Measurements from ENCODE around the gene RNF4. TPM values are rescaled to one million over a fixed set of nuclear protein-coding genes. Genes with fewer than 3 reads are reported as not detected.

The RNF4 gene
- total RNA-seq, 2 donors from 2014 or later: 45.6 to 47.4 TPM

- no peak for ATAC-seq
- intact Hi-C loops (cut with DNase I, micrococcal nuclease): no loop called here
- no peak for DNase-seq
Observed at GRCh38 chr4:2478229-2478628, 9.3 kb downstream of the RNF4 start.

- ATAC-seq (no peak), DNase-seq (no peak)
- intact Hi-C loops (cut with DNase I, micrococcal nuclease): no loop called here
Observed at GRCh38 chr4:2480649-2481048, 11.7 kb downstream of the RNF4 start.

- intact Hi-C loops (cut with DNase I, micrococcal nuclease): no loop called here
- DNase-seq (no peak), ATAC-seq (no peak)
Observed at GRCh38 chr4:2482192-2482591, 13.3 kb downstream of the RNF4 start.

- intact Hi-C loops (cut with DNase I, micrococcal nuclease): no loop called here
- peak; percentile 56 for ATAC-seq
- DNase-seq: peak; percentile 54 to 61
Observed at GRCh38 chr4:2482693-2483092, 13.8 kb downstream of the RNF4 start.

- ATAC-seq (no peak), DNase-seq (no peak)
- intact Hi-C loops (cut with DNase I, micrococcal nuclease): no loop called here
Observed at GRCh38 chr4:2483237-2483636, 14.3 kb downstream of the RNF4 start.

- ATAC-seq (no peak), DNase-seq (no peak)
- intact Hi-C loops (cut with DNase I, micrococcal nuclease): no loop called here
Observed at GRCh38 chr4:2484185-2484584, 15.3 kb downstream of the RNF4 start.

GRCh38 chr4:2484993-2485392, 16.1 kb downstream of the RNF4 start:
- ATAC-seq (peak; percentile 89), DNase-seq (peak; percentile 82 to 85)
- intact Hi-C loops (cut with DNase I, micrococcal nuclease): no loop called here

GRCh38 chr4:2485956-2486355, 17.1 kb downstream of the RNF4 start:
- ATAC-seq (no peak), DNase-seq (no peak)
- intact Hi-C loops (cut with DNase I, micrococcal nuclease): no loop called here

GRCh38 chr4:2486981-2487380, 18.1 kb downstream of the RNF4 start:
- ATAC-seq: no peak
- no peak for DNase-seq
- intact Hi-C loops (cut with DNase I, micrococcal nuclease): no loop called here

GRCh38 chr4:2487632-2488031, 18.7 kb downstream of the RNF4 start:
- DNase-seq (no peak), ATAC-seq (no peak)
- intact Hi-C loops (cut with DNase I, micrococcal nuclease): no loop called here

GRCh38 chr4:2489081-2489805, 20.3 kb downstream of the RNF4 start:
- ATAC-seq: no peak
- intact Hi-C loops (cut with DNase I, micrococcal nuclease): no loop called here

GRCh38 chr4:2489841-2490552, 21.1 kb downstream of the RNF4 start:
- ATAC-seq (no peak), DNase-seq (no peak)
- intact Hi-C loops (cut with DNase I, micrococcal nuclease): no loop called here

More at GRCh38 chr4:2489081-2489805, 20.3 kb downstream of the RNF4 start:
- no peak for DNase-seq

GRCh38 chr4:2492970-2493369, 24.1 kb downstream of the RNF4 start:
- no peak for ATAC-seq
- intact Hi-C loops (cut with DNase I, micrococcal nuclease): no loop called here

GRCh38 chr4:2494992-2495391, 26.1 kb downstream of the RNF4 start:
- intact Hi-C loops (cut with DNase I, micrococcal nuclease): no loop called here
- ATAC-seq: no peak
- DNase-seq: no peak

More at GRCh38 chr4:2492970-2493369, 24.1 kb downstream of the RNF4 start:
- no peak for DNase-seq

GRCh38 chr4:2497324-2497723, 28.4 kb downstream of the RNF4 start:
- no peak for DNase-seq
- no peak for ATAC-seq
- intact Hi-C loops (cut with DNase I, micrococcal nuclease): no loop called here

GRCh38 chr4:2497931-2498330, 29.0 kb downstream of the RNF4 start:
- intact Hi-C loops (cut with DNase I, micrococcal nuclease): no loop called here
- peak; percentile 36 for ATAC-seq
- no peak for DNase-seq

- DNase-seq (no peak), ATAC-seq (no peak)
- intact Hi-C loops (cut with DNase I, micrococcal nuclease): no loop called here
Observed at GRCh38 chr4:2500547-2500946, 31.6 kb downstream of the RNF4 start.

- ATAC-seq: no peak
- DNase-seq: no peak
- intact Hi-C loops (cut with DNase I, micrococcal nuclease): no loop called here
Observed at GRCh38 chr4:2501034-2501594, 32.2 kb downstream of the RNF4 start.

- intact Hi-C loops (cut with DNase I, micrococcal nuclease): no loop called here
- no peak for ATAC-seq
- no peak for DNase-seq
Observed at GRCh38 chr4:2503809-2504208, 34.9 kb downstream of the RNF4 start.

GRCh38 chr4:2507259-2507658, 38.4 kb downstream of the RNF4 start:
- DNase-seq: no peak
- intact Hi-C loops (cut with DNase I, micrococcal nuclease): no loop called here
- no peak for ATAC-seq

Data from left colon (tissue), 2 donors.